OCI-LY1 (cell line): ENCODE measurements around the gene GRIK2.

ENCODE experiments used
- H2AFZ ChIP-seq: fragments of 200-600 bp; sonication (generic), shearing (Covaris generic); 2 replicates; pipeline ENCODE4 v1.6.0; 2014; ENCODE audit warnings: antibody characterized with exemption, mild to moderate bottlenecking, low read length
- H3F3A ChIP-seq: fragments of 200-600 bp; sonication (generic), shearing (Covaris generic); 2 replicates; pipeline ENCODE4 v1.6.0; 2014; ENCODE audit warnings: mild to moderate bottlenecking, antibody characterized with exemption, low read length, moderate library complexity; ENCODE audit not compliant: insufficient read depth
- H3K27ac ChIP-seq: fragments of 200-600 bp; sonication (generic); 2 replicates; pipeline ENCODE4 v1.5.1; 2014; ENCODE audit warnings: low read length, mixed run types, mild to moderate bottlenecking, low read depth; ENCODE audit not compliant: poor library complexity, severe bottlenecking
- H3K27me3 ChIP-seq: fragments of 200-600 bp; sonication (generic); 2 replicates; pipeline ENCODE4 v1.6.0; 2014; ENCODE audit warnings: antibody characterized with exemption, mild to moderate bottlenecking, low read length, moderate library complexity; ENCODE audit not compliant: insufficient read depth
- H3K36me3 ChIP-seq: fragments of 200-600 bp; sonication (generic); 2 replicates; pipeline ENCODE4 v1.6.1; 2014; ENCODE audit warnings: mild to moderate bottlenecking, antibody characterized with exemption, low read length, moderate library complexity, mixed read lengths; ENCODE audit not compliant: insufficient read depth
- H3K4me1 ChIP-seq: fragments of 200-600 bp; sonication (generic); 2 replicates; pipeline ENCODE4 v1.5.1; 2014; ENCODE audit warnings: mild to moderate bottlenecking, low read length, moderate library complexity; ENCODE audit not compliant: insufficient read depth, severe bottlenecking
- H3K4me2 ChIP-seq: fragments of 200-600 bp; sonication (generic), shearing (Covaris generic); 2 replicates; pipeline ENCODE4 v1.6.1; 2014; ENCODE audit warnings: low read length
- H3K4me3 ChIP-seq: fragments of 200-600 bp; sonication (generic); 2 replicates; pipeline ENCODE4 v1.5.1; 2014; ENCODE audit warnings: low read length, low read depth, mild to moderate bottlenecking, mixed read lengths; ENCODE audit not compliant: poor library complexity, severe bottlenecking
- H3K79me2 ChIP-seq: fragments of 200-600 bp; shearing (Covaris generic); 2 replicates; pipeline ENCODE4 v1.6.1; 2016; ENCODE audit warnings: mixed run types, low read length, mixed read lengths; ENCODE audit not compliant: insufficient read depth
- H3K9ac ChIP-seq: fragments of 200-600 bp; sonication (generic), shearing (Covaris generic); 2 replicates; pipeline ENCODE4 v1.6.1; 2014; ENCODE audit warnings: mild to moderate bottlenecking, low read length, mixed read lengths
- H3K9me2 ChIP-seq: fragments of 200-600 bp; sonication (generic), shearing (Covaris generic); 2 replicates; pipeline ENCODE4 v1.6.1; 2014; ENCODE audit warnings: low read depth, mild to moderate bottlenecking, low read length, mixed read lengths
- H3K9me3 ChIP-seq: fragments of 200-600 bp; shearing (Covaris generic); 2 replicates; pipeline ENCODE4 v1.6.1; 2014; ENCODE audit warnings: low read length, mixed read lengths
- H4K20me1 ChIP-seq: fragments of 200-600 bp; sonication (generic), shearing (Covaris generic); 2 replicates; pipeline ENCODE4 v1.6.0; 2016; ENCODE audit warnings: mild to moderate bottlenecking, low read length; ENCODE audit not compliant: insufficient read depth
- CTCF ChIP-seq: fragments of 200-600 bp; sonication (generic), shearing (Covaris generic); IDR thresholded peaks from 2 replicates; pipeline ENCODE4 v1.5.1; 2017; ENCODE audit warnings: mild to moderate bottlenecking, antibody characterized with exemption, low read length, moderate library complexity, mixed read lengths
- EZH2 ChIP-seq: fragments of 200-600 bp; sonication (generic), shearing (Covaris generic); IDR thresholded peaks from 2 replicates; pipeline ENCODE4 v1.8.0; 2017; ENCODE audit warnings: borderline replicate concordance, mixed run types, mild to moderate bottlenecking, antibody characterized with exemption, low read length, moderate library complexity, mixed read lengths

Gene GRIK2

GRCh38 chr6:101402622-101403031, 9.1 kb downstream of the GRIK2 start:
- H3K4me1 ChIP-seq: no peaks in the 10 kb centered on the region
- no peaks in the 10 kb centered on the region for H3F3A ChIP-seq
- H3K9ac ChIP-seq: no peak overlapping the region
- no peaks in the 10 kb centered on the region for H3K27me3 ChIP-seq
- no peaks in the 10 kb centered on the region for H3K79me2 ChIP-seq
- no peaks in the 10 kb centered on the region for H3K9me2 ChIP-seq
- H3K4me2 ChIP-seq: no peak overlapping the region
- H3K9me3 ChIP-seq: no peaks in the 10 kb centered on the region
- H3K4me3 ChIP-seq: no peak overlapping the region
- TF ChIP-seq CTCF: no peak
- no peak for TF ChIP-seq EZH2
- H4K20me1 ChIP-seq: no peaks in the 10 kb centered on the region
- no peak overlapping the region for H3K27ac ChIP-seq
- H3K36me3 ChIP-seq: no peaks in the 10 kb centered on the region
- H2AFZ ChIP-seq: no peak overlapping the region

GRCh38 chr6:101403216-101403945, 9.9 kb downstream of the GRIK2 start:
- H3K9ac ChIP-seq: no peak overlapping the region
- H3K4me2 ChIP-seq: no peak overlapping the region
- no peaks in the 10 kb centered on the region for H3K4me1 ChIP-seq
- H3K27me3 ChIP-seq: no peaks in the 10 kb centered on the region
- no peak overlapping the region for H3K27ac ChIP-seq
- no peaks in the 10 kb centered on the region for H3K9me3 ChIP-seq
- no peak overlapping the region for H3K4me3 ChIP-seq
- H3K9me2 ChIP-seq: no peaks in the 10 kb centered on the region
- H2AFZ ChIP-seq: no peak overlapping the region
- no peaks in the 10 kb centered on the region for H3K79me2 ChIP-seq
- H3K36me3 ChIP-seq: no peaks in the 10 kb centered on the region
- TF ChIP-seq CTCF (no peak), EZH2 (no peak)
- no peaks in the 10 kb centered on the region for H4K20me1 ChIP-seq
- H3F3A ChIP-seq: no peaks in the 10 kb centered on the region

- H3K9ac ChIP-seq: no peak overlapping the region
- no peaks in the 10 kb centered on the region for H3K36me3 ChIP-seq
- no peaks in the 10 kb centered on the region for H3F3A ChIP-seq
- H3K79me2 ChIP-seq: no peaks in the 10 kb centered on the region
- H3K27me3 ChIP-seq: no peaks in the 10 kb centered on the region
- H3K4me1 ChIP-seq: no peaks in the 10 kb centered on the region
- no peak overlapping the region for H3K27ac ChIP-seq
- no peak overlapping the region for H3K4me3 ChIP-seq
- H3K9me2 ChIP-seq: no peaks in the 10 kb centered on the region; the same call in 1 of the 2 replicates
- no peak for TF ChIP-seq CTCF
- no peak for TF ChIP-seq EZH2
- no peaks in the 10 kb centered on the region for H4K20me1 ChIP-seq
- no peaks in the 10 kb centered on the region for H3K9me3 ChIP-seq
- H2AFZ ChIP-seq: no peak overlapping the region
- H3K4me2 ChIP-seq: no peak overlapping the region
Measured at GRCh38 chr6:101404775-101405174, 11.3 kb downstream of the GRIK2 start.
